ENCODE measurements around the gene C10orf143.

The C10orf143 gene

GRCh38 chr10:130041451-130042371 is 68.9 kb downstream of the C10orf143 start:
- Histone ChIP-seq H3K79me2 (ENCODE audit: insufficient read depth, low read depth) (no peaks in the 10 kb centered on the region), H3K36me3 (ENCODE audit: insufficient read depth) (no peaks in the 10 kb centered on the region), H3K9ac (no peak overlapping the region), H4K20me1 (ENCODE audit: insufficient read depth) (no peaks in the 10 kb centered on the region), H3K27me3 (ENCODE audit: insufficient read depth, low read depth) (no peaks in the 10 kb centered on the region), H3K4me3 (IDR thresholded peaks at IDR 0.05; ENCODE audit: insufficient read depth, low read depth, low read length) (no peak overlapping the region), H2AFZ (ENCODE audit: low read depth) (no peak overlapping the region), H3K4me2 (no peak overlapping the region), H3K4me1 (ENCODE audit: low read depth, poor library complexity, severe bottlenecking) (no peaks in the 10 kb centered on the region), H3K27ac (no peak overlapping the region)
- no peak for TF ChIP-seq CTCF (conservative IDR thresholded peaks at IDR 0.05; ENCODE audit: low read depth, low read length)

GRCh38 chr10:130040817-130041330 is 69.8 kb downstream of the C10orf143 start:
- no peaks in the 10 kb centered on the region for H3K27me3 ChIP-seq (ENCODE audit: insufficient read depth, low read depth)
- no peak for TF ChIP-seq CTCF (conservative IDR thresholded peaks at IDR 0.05; ENCODE audit: low read depth, low read length)
- H2AFZ ChIP-seq (ENCODE audit: low read depth), result no peak overlapping the region
- no peaks in the 10 kb centered on the region for H3K36me3 ChIP-seq (ENCODE audit: insufficient read depth)
- no peak overlapping the region for H3K4me3 ChIP-seq (IDR thresholded peaks at IDR 0.05; ENCODE audit: insufficient read depth, low read depth, low read length)
- H3K4me2 ChIP-seq, result no peak overlapping the region
- H3K4me1 ChIP-seq (ENCODE audit: low read depth, poor library complexity, severe bottlenecking), result no peaks in the 10 kb centered on the region
- H3K79me2 ChIP-seq (ENCODE audit: insufficient read depth, low read depth), result no peaks in the 10 kb centered on the region
- no peaks in the 10 kb centered on the region for H4K20me1 ChIP-seq (ENCODE audit: insufficient read depth)
- H3K9ac ChIP-seq, result no peak overlapping the region
- no peak overlapping the region for H3K27ac ChIP-seq

GRCh38 chr10:130040351-130040750 is 70.3 kb downstream of the C10orf143 start:
- H3K27me3 ChIP-seq (ENCODE audit: insufficient read depth, low read depth), result no peaks in the 10 kb centered on the region
- H2AFZ ChIP-seq (ENCODE audit: low read depth), result no peak overlapping the region
- no peak overlapping the region for H3K4me2 ChIP-seq
- no peaks in the 10 kb centered on the region for H4K20me1 ChIP-seq (ENCODE audit: insufficient read depth)
- H3K36me3 ChIP-seq (ENCODE audit: insufficient read depth), result no peaks in the 10 kb centered on the region
- no peak overlapping the region for H3K27ac ChIP-seq
- no peak overlapping the region for H3K9ac ChIP-seq
- no peak for TF ChIP-seq CTCF (conservative IDR thresholded peaks at IDR 0.05; ENCODE audit: low read depth, low read length)
- H3K79me2 ChIP-seq (ENCODE audit: insufficient read depth, low read depth), result no peaks in the 10 kb centered on the region
- H3K4me1 ChIP-seq (ENCODE audit: low read depth, poor library complexity, severe bottlenecking), result no peaks in the 10 kb centered on the region
- no peak overlapping the region for H3K4me3 ChIP-seq (IDR thresholded peaks at IDR 0.05; ENCODE audit: insufficient read depth, low read depth, low read length)

- Histone ChIP-seq H3K4me3 (IDR thresholded peaks at IDR 0.05; ENCODE audit: insufficient read depth, low read depth, low read length) (no peak overlapping the region), H3K36me3 (ENCODE audit: insufficient read depth) (no peaks in the 10 kb centered on the region), H3K27ac (no peak overlapping the region), H2AFZ (ENCODE audit: low read depth) (no peak overlapping the region), H3K27me3 (ENCODE audit: insufficient read depth, low read depth) (no peaks in the 10 kb centered on the region), H3K4me1 (ENCODE audit: low read depth, poor library complexity, severe bottlenecking) (no peaks in the 10 kb centered on the region), H4K20me1 (ENCODE audit: insufficient read depth) (no peaks in the 10 kb centered on the region), H3K4me2 (no peak overlapping the region), H3K79me2 (ENCODE audit: insufficient read depth, low read depth) (no peaks in the 10 kb centered on the region), H3K9ac (no peak overlapping the region)
- no peak for TF ChIP-seq CTCF (conservative IDR thresholded peaks at IDR 0.05; ENCODE audit: low read depth, low read length)
Observed at GRCh38 chr10:130039141-130039540, 71.5 kb downstream of the C10orf143 start.

All from KMS-11 (cell line).